Panc1 (cell line): Measurements from ENCODE around the gene SPATA16. TPM values are rescaled to one million over a fixed set of nuclear protein-coding genes. Genes with fewer than 3 reads are reported as not detected.

Experiments
- ATAC-seq: fragments of 200-7000 bp; cut with Tn5 transposase; 2 replicates; pipeline ENCODE4 v1.9.1; 2020; ENCODE audit warnings: mild to moderate bottlenecking, moderate library complexity
- BruUV-seq: library from RNA; stranded (reverse); fragments of 400-500 nt; replicated peaks from 2 replicates; lab custom pipeline; 2021; lab: Mats Ljungman, UMichigan
- CTCF ChIA-PET: fragments of 300-600 bp; sonication (Branson Sonifier 250); formaldehyde crosslinking; loops from one replicate; lab custom pipeline; 2022; ENCODE audit warnings: antibody characterized with exemption; lab: Charles Lee
- POLR2A ChIA-PET: fragments of 300-600 bp; sonication (Branson Sonifier 250); formaldehyde crosslinking; loops from one replicate; lab custom pipeline; 2022; ENCODE audit warnings: antibody characterized with exemption; lab: Charles Lee
- DNase-seq: peaks from one replicate; pipeline ENCODE4 v3.0.0-alpha.2; 2010; ENCODE audit warnings: low read depth, low spot score
- H3K27ac ChIP-seq: 2 replicates; pipeline ENCODE4 v1.5.1; 2011; ENCODE audit warnings: mild to moderate bottlenecking, low read length, inconsistent platforms
- H3K27me3 ChIP-seq: fragments of 200-500 bp; sonication (Bioruptor generic); 2 replicates; pipeline ENCODE4 v1.6.0; 2014; ENCODE audit warnings: low read length, inconsistent platforms; ENCODE audit not compliant: control insufficient read depth, insufficient read depth
- H3K36me3 ChIP-seq: fragments of 200-500 bp; sonication (Bioruptor generic); 2 replicates; pipeline ENCODE4 v1.5.1; 2014; ENCODE audit warnings: inconsistent platforms, mild to moderate bottlenecking, low read length, moderate library complexity; ENCODE audit not compliant: control insufficient read depth, insufficient read depth
- H3K4me1 ChIP-seq: 2 replicates; pipeline ENCODE4 v1.5.1; 2011; ENCODE audit warnings: inconsistent platforms, mild to moderate bottlenecking, low read length, moderate library complexity; ENCODE audit not compliant: control insufficient read depth, insufficient read depth
- H3K4me3 ChIP-seq, 2 experiments: 2 replicates each; pipeline ENCODE4 v1.5.1; 2011 to 2012; ENCODE audit warnings: low read depth in 2 of 2, low read length in 2 of 2, mild to moderate bottlenecking in 2 of 2, inconsistent platforms in 1 of 2, moderate library complexity in 1 of 2
- H3K9me3 ChIP-seq: fragments of 200-500 bp; sonication (Bioruptor generic); 2 replicates; pipeline ENCODE4 v1.5.1; 2014; ENCODE audit warnings: low read depth, mild to moderate bottlenecking, inconsistent platforms, low read length, moderate library complexity; ENCODE audit not compliant: control insufficient read depth, insufficient read depth
- CTCF ChIP-seq: fragments of 450-650 bp; IDR thresholded peaks from 2 replicates; pipeline ENCODE4 v1.5.1; 2017; ENCODE audit warnings: mild to moderate bottlenecking
- POLR2AphosphoS5 ChIP-seq: IDR thresholded peaks from 2 replicates; pipeline ENCODE4 v1.6.1; 2012; ENCODE audit warnings: mild to moderate bottlenecking, low read depth, low read length, moderate library complexity
- REST ChIP-seq, 2 experiments: IDR thresholded peaks; 2 replicates each; pipeline ENCODE4 v1.6.1; 2011 to 2012; ENCODE audit warnings: low read depth in 2 of 2, control low read depth in 1 of 2, low read length in 1 of 2, mild to moderate bottlenecking in 1 of 2, moderate library complexity in 1 of 2; ENCODE audit not compliant: insufficient read depth in 1 of 2
- SIN3A ChIP-seq: IDR thresholded peaks from 2 replicates; pipeline ENCODE4 v1.6.1; 2012; ENCODE audit warnings: low read depth, mild to moderate bottlenecking, low read length, moderate library complexity, borderline replicate concordance; ENCODE audit not compliant: insufficient read depth
- TCF7L2 ChIP-seq: IDR thresholded peaks from 2 replicates; pipeline ENCODE4 v1.6.1; 2011; ENCODE audit warnings: mild to moderate bottlenecking, low read depth, low read length, inconsistent platforms
- in situ Hi-C: cut with HindIII; loops from 2 replicates; pipeline ENCODE4 v1.10.0; 2016; ENCODE audit warnings: low sequenced_read_pairs, low pct_unique_long_range_greater_than_20kb
- intact Hi-C: fragments of 100-400 bp; cut with micrococcal nuclease; formaldehyde crosslinking; loops from one replicate; pipeline ENCODE4 v1.10.0; 2022; ENCODE audit not compliant: unreplicated experiment
- total RNA-seq: library from RNA; stranded (reverse); gene quantifications from one replicate; pipeline ENCODE4 v1.2.1, GENCODE V29; 2021; ENCODE audit not compliant: unreplicated experiment

SPATA16 gene
- total RNA-seq, 1 experiment from 2014 or later = not detected

- H3K27me3 ChIP-seq = no peaks in the 10 kb centered on the region
- ChIA-PET CTCF (no interaction called here), POLR2A (no interaction called here)
- H3K4me1 ChIP-seq = peaks cover 15% of the 10 kb centered on the region
- in situ Hi-C loops (no loop called here), intact Hi-C loops (no loop called here)
- no TSS peak for BruUV-seq
- no peaks in the 10 kb centered on the region for H3K36me3 ChIP-seq
- DNase-seq (no peak), ATAC-seq (no peak)
- H3K9me3 ChIP-seq = no peaks in the 10 kb centered on the region
- H3K4me3 ChIP-seq = no peak overlapping the region
- 0 out of 2 replicates have a peak overlapping the region, but pooled peaks have one; percentile 2 for H3K27ac ChIP-seq
- no peak for TF ChIP-seq POLR2AphosphoS5
- no peak for TF ChIP-seq REST (IDR thresholded peaks at IDR 0.05; ENCODE audit: insufficient read depth in 1 of 2, low read depth in 2 of 2, low read length in 1 of 2)
- TF ChIP-seq SIN3A = no peak
- no peak for TF ChIP-seq TCF7L2
- no peak for TF ChIP-seq CTCF
Measured at GRCh38 chr3:172919297-172919683, 221.7 kb downstream of the SPATA16 start.

GRCh38 chr3:172918568-172919296 lies 222.3 kb downstream of the SPATA16 start:
- POLR2A ChIA-PET = no interaction called here
- in situ Hi-C loops = no loop called here
- 0 out of 2 replicates have a peak overlapping the region, but pooled peaks have one; percentile 37 for H3K27ac ChIP-seq

More at GRCh38 chr3:172918568-172919296, 222.3 kb downstream of the SPATA16 start:
- BruUV-seq = no TSS peak
- no peak for TF ChIP-seq SIN3A
- TF ChIP-seq REST (IDR thresholded peaks at IDR 0.05; ENCODE audit: insufficient read depth in 1 of 2, low read depth in 2 of 2, low read length in 1 of 2) = no peak
- TF ChIP-seq POLR2AphosphoS5 = no peak
- TF ChIP-seq TCF7L2 = no peak
- no peak for TF ChIP-seq CTCF
- DNase-seq = no peak
- no peaks in the 10 kb centered on the region for H3K9me3 ChIP-seq
- H3K4me3 ChIP-seq = no peak overlapping the region
- ATAC-seq = peak; percentile 59; the same call in 1 of the 2 replicates
- H3K36me3 ChIP-seq = no peaks in the 10 kb centered on the region
- H3K4me1 ChIP-seq = peaks cover 15% of the 10 kb centered on the region
- H3K27me3 ChIP-seq = no peaks in the 10 kb centered on the region
- CTCF ChIA-PET = no interaction called here
- intact Hi-C loops = no loop called here
